GM18858 (cell line): ENCODE data around the gene FAM114A1.

Source experiments
- ATAC-seq: cut with Tn5 transposase; IDR thresholded peaks from one replicate; pipeline ENCODE4 v1.9.1; 2021; ENCODE audit not compliant: unreplicated experiment

Gene FAM114A1

GRCh38 chr4:38857354-38858096 is 10.1 kb upstream of the FAM114A1 start:
- peak; percentile 65 for ATAC-seq

GRCh38 chr4:38858097-38858420 is 9.5 kb upstream of the FAM114A1 start:
- no peak for ATAC-seq

GRCh38 chr4:38859501-38859900 is 8.1 kb upstream of the FAM114A1 start:
- no peak for ATAC-seq

- ATAC-seq, result peak; percentile 32
Observed at GRCh38 chr4:38860788-38861424, 6.7 kb upstream of the FAM114A1 start.

- no peak for ATAC-seq
Observed at GRCh38 chr4:38861791-38862190, 5.8 kb upstream of the FAM114A1 start.

- no peak for ATAC-seq
Observed at GRCh38 chr4:38865445-38865844, 2.2 kb upstream of the FAM114A1 start.

- peak; percentile 11 for ATAC-seq
Observed at GRCh38 chr4:38866973-38867477, 581 bp upstream of the FAM114A1 start.

- no peak for ATAC-seq
Observed at GRCh38 chr4:38868059-38868960, 704 bp downstream of the FAM114A1 start.

- no peak for ATAC-seq
Observed at GRCh38 chr4:38869511-38869910, 1.9 kb downstream of the FAM114A1 start.

- ATAC-seq, result no peak
Observed at GRCh38 chr4:38870098-38870808, 2.6 kb downstream of the FAM114A1 start.

GRCh38 chr4:38871593-38871992 is 4.0 kb downstream of the FAM114A1 start:
- ATAC-seq, result no peak

- ATAC-seq, result no peak
Observed at GRCh38 chr4:38872620-38873019, 5.0 kb downstream of the FAM114A1 start.

- no peak for ATAC-seq
Observed at GRCh38 chr4:38873290-38873944, 5.8 kb downstream of the FAM114A1 start.

- ATAC-seq, result no peak
Observed at GRCh38 chr4:38876636-38877035, 9.0 kb downstream of the FAM114A1 start.

- ATAC-seq, result no peak
Observed at GRCh38 chr4:38884254-38884653, 16.6 kb downstream of the FAM114A1 start.

- peak; percentile 78 for ATAC-seq
Observed at GRCh38 chr4:38889143-38889542, 21.5 kb downstream of the FAM114A1 start.

- ATAC-seq, result no peak
Observed at GRCh38 chr4:38891051-38891983, 23.7 kb downstream of the FAM114A1 start.

GRCh38 chr4:38894322-38894982 is 26.8 kb downstream of the FAM114A1 start:
- ATAC-seq, result no peak

GRCh38 chr4:38896940-38897339 is 29.3 kb downstream of the FAM114A1 start:
- no peak for ATAC-seq
